Mesothelial cell of epicardium (in vitro differentiated cells): Measurements from ENCODE around the gene XKRX. TPM values are rescaled to one million over a fixed set of nuclear protein-coding genes. Genes with fewer than 3 reads are reported as not detected.

ENCODE experiments used
- DNase-seq, 2 experiments: peaks; one replicate each; pipeline ENCODE4 v3.0.0; 2021; ENCODE audit warnings: low spot score in 2 of 2; ENCODE audit not compliant: unreplicated experiment in 2 of 2
- H3K27ac Mint-ChIP-seq: 2 replicates; pipeline ENCODE4 v1.8.0; 2021; ENCODE audit warnings: mixed read lengths
- H3K27me3 Mint-ChIP-seq: 2 replicates; pipeline ENCODE4 v1.8.0; 2021; ENCODE audit warnings: low read depth, mixed read lengths
- H3K36me3 Mint-ChIP-seq: 2 replicates; pipeline ENCODE4 v1.8.0; 2021; ENCODE audit warnings: mixed read lengths
- H3K4me1 Mint-ChIP-seq: 2 replicates; pipeline ENCODE4 v1.8.0; 2021; ENCODE audit warnings: mixed read lengths
- H3K4me3 Mint-ChIP-seq: 2 replicates; pipeline ENCODE4 v1.8.0; 2021; ENCODE audit warnings: mild to moderate bottlenecking, moderate library complexity, mixed read lengths
- H3K9me3 Mint-ChIP-seq: 2 replicates; pipeline ENCODE4 v1.8.0; 2021; ENCODE audit warnings: mixed read lengths
- total RNA-seq: library from RNA; stranded (reverse); gene quantifications from 3 replicates; pipeline ENCODE4 v1.2.1, GENCODE V29; 2021
- TF ChIP-seq, protein P1 (sequence below): fragments of 200-600 bp; sonication (generic); IDR thresholded peaks from one replicate; pipeline ENCODE4 v1.5.0; 2021; ENCODE audit warnings: antibody characterized with exemption; ENCODE audit not compliant: unreplicated experiment

Gene XKRX
- total RNA-seq, 1 donor from 2014 or later: 0.96 TPM

DNA sequence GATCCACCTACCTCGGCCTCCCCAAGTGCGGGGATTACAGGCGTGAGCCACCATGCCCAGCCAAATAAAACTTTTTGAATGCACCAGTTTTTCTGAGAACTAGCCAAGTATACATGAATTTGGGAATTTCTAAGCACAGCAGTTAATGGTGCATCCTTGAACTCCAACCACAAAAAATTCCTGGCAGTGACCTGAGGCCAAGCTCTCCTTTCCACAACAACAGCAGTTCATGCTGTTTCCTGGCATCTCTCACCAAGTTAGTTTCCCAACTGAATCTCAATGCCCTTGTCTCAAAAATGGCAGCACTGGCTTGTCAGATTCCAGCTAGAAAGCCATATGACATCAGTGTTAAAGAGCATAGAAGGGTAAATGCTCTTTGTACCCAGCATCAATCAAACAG lies 15.9 kb upstream of the XKRX start:
- Mint-ChIP-seq H3K27ac (no peak overlapping the region), H3K36me3 (no peaks in the 10 kb centered on the region), H3K27me3 (no peaks in the 10 kb centered on the region), H3K4me3 (no peak overlapping the region), H3K9me3 (peaks cover 24% of the 10 kb centered on the region), H3K4me1 (no peaks in the 10 kb centered on the region)
- TF ChIP-seq, protein P1, sequence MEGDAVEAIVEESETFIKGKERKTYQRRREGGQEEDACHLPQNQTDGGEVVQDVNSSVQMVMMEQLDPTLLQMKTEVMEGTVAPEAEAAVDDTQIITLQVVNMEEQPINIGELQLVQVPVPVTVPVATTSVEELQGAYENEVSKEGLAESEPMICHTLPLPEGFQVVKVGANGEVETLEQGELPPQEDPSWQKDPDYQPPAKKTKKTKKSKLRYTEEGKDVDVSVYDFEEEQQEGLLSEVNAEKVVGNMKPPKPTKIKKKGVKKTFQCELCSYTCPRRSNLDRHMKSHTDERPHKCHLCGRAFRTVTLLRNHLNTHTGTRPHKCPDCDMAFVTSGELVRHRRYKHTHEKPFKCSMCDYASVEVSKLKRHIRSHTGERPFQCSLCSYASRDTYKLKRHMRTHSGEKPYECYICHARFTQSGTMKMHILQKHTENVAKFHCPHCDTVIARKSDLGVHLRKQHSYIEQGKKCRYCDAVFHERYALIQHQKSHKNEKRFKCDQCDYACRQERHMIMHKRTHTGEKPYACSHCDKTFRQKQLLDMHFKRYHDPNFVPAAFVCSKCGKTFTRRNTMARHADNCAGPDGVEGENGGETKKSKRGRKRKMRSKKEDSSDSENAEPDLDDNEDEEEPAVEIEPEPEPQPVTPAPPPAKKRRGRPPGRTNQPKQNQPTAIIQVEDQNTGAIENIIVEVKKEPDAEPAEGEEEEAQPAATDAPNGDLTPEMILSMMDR: no peak
- DNase-seq: no peak

DNA sequence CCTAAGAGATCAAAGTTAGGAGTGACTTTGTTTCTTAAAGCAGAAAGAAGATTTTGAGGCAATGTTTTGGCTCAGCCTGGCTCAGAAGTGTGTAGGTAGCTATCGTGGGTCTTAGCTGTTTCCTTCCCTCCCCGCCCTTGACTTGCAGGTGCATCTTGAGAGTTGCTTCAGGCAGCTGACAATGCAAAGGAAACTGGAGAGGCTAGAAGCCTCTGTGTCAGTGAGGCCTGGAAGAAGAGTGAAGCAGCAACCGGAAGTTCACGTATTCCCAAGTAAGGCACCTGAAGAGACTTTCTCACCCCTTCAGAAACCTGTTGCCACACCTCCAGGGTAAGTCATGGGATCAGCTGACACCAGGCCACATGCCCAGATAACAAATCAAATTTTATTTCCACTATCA lies 10.6 kb upstream of the XKRX start:
- peaks cover 23% of the 10 kb centered on the region for H3K9me3 Mint-ChIP-seq
- H3K27ac Mint-ChIP-seq: no peak overlapping the region
- no peak overlapping the region for H3K4me3 Mint-ChIP-seq
- peaks cover 2% of the 10 kb centered on the region for H3K36me3 Mint-ChIP-seq
- H3K27me3 Mint-ChIP-seq: no peaks in the 10 kb centered on the region
- TF ChIP-seq, protein P1: no peak
- DNase-seq: no peak
- no peaks in the 10 kb centered on the region for H3K4me1 Mint-ChIP-seq

DNA sequence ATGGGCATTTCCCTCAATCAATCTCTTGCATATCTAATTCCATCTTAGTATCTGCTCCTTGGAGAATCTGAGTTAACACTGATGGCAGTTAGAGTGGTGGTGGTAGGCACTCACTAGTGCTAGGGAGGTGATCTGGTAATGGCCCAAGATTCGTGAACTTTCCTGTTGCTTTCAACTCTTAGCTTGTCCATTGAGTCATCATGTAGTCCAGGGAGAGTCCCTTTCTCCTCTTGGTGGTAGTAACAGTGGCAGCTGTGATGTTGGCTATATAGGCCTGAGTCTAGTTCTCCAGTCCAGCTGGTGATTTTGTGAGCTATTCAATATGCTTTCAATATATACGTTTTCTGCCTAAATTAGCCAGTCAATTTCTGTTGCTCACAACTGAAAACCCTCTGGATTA lies 7.0 kb upstream of the XKRX start:
- H3K27me3 Mint-ChIP-seq: no peaks in the 10 kb centered on the region
- H3K27ac Mint-ChIP-seq: no peak overlapping the region
- TF ChIP-seq, protein P1: no peak
- H3K36me3 Mint-ChIP-seq: peaks cover 2% of the 10 kb centered on the region
- H3K4me1 Mint-ChIP-seq: no peaks in the 10 kb centered on the region
- peaks cover 31% of the 10 kb centered on the region for H3K9me3 Mint-ChIP-seq
- H3K4me3 Mint-ChIP-seq: no peak overlapping the region
- DNase-seq: no peak

DNA sequence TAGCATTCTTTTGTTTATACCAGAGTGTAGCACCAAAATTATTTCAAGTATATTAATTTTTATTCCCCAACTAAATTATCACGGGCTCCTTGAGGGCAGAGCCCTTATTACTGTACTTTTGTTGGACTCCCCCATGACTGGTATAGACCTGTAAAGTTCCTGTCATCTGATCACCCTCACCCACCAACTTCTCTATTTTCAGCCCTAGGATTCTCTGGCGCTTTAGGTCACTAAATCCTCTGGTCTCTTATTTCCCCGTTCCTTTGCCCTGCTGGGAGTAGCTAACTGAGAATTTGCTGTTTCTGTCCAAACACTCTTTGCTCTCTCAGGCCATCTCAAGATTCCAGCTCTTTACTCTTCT lies 3.2 kb upstream of the XKRX start:
- Mint-ChIP-seq H3K4me3 (no peak overlapping the region), H3K27ac (no peak overlapping the region)

DNA sequence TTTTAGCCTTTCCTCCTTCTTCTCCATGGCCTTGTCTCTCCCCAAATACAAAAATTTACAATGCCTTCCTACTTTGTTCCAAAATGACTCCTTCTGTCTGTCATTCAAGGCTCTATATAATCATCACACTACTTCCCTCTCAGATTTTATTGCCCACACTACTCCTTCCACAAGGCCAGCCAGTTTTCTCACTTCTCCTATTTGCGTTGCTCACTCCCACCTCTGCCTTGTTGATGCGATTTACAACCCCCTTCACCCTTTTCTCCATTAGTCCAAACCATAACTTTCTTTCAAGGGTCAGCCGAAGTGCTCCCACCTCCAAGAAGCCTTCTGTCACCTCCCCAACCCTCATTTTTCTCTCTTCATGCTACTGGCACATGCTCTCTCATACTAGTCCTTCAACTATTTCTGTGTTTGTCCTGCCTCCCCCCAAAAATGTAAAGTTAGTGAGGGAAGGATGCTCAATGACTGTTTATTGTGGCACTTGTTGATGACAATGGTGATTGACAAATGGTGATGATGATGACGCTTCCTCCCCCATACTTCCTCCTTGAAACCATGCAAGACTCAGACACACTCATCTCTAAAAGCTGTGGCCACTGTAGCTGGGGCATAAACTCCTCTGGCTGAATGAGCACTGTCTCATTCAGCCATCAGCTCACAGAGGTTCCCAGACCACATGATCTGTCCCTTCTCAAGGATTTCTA lies 2.7 kb upstream of the XKRX start:
- TF ChIP-seq, protein P1: no peak
- Mint-ChIP-seq H3K9me3 (peaks cover 34% of the 10 kb centered on the region), H3K27ac (no peak overlapping the region), H3K4me1 (peaks cover 6% of the 10 kb centered on the region), H3K27me3 (peaks cover 5% of the 10 kb centered on the region), H3K36me3 (no peaks in the 10 kb centered on the region), H3K4me3 (no peak overlapping the region)
- no peak for DNase-seq

More for the DNA sequence above, 3.2 kb upstream of the XKRX start:
- TF ChIP-seq, protein P1: no peak
- Mint-ChIP-seq H3K9me3 (peaks cover 29% of the 10 kb centered on the region), H3K4me1 (peaks cover 6% of the 10 kb centered on the region), H3K36me3 (no peaks in the 10 kb centered on the region), H3K27me3 (peaks cover 5% of the 10 kb centered on the region)
- no peak for DNase-seq
